Vagina (tissue), 2 donors: ENCODE results near the gene ACVR1.

Experiments
- POLR2A ChIP-seq, 2 donors: fragments of 450-650 bp; IDR thresholded peaks; one replicate each; pipeline ENCODE4 v1.6.1; 2017; ENCODE audit warnings: antibody characterized with exemption in 2 of 2, mild to moderate bottlenecking in 2 of 2, moderate library complexity in 2 of 2
- POLR2AphosphoS5 ChIP-seq, 2 donors: sonication (generic); formaldehyde crosslinking; IDR thresholded peaks; one replicate each; pipeline ENCODE4 v1.9.0; 2017; ENCODE audit warnings: antibody characterized with exemption in 2 of 2, mild to moderate bottlenecking in 2 of 2, low read depth in 1 of 2; ENCODE audit not compliant: insufficient read depth in 1 of 2
- TF ChIP-seq, protein P1 (sequence below), 3 experiments: fragments of 450-650 bp in 2 of 3; fragments of 200-600 bp in 1 of 3; sonication (generic) in 1 of 3; IDR thresholded peaks; one replicate each; pipeline ENCODE4 v1.5.1; 2017 to 2019; ENCODE audit warnings: antibody characterized with exemption in 3 of 3, mild to moderate bottlenecking in 2 of 3, moderate library complexity in 2 of 3

DNA sequence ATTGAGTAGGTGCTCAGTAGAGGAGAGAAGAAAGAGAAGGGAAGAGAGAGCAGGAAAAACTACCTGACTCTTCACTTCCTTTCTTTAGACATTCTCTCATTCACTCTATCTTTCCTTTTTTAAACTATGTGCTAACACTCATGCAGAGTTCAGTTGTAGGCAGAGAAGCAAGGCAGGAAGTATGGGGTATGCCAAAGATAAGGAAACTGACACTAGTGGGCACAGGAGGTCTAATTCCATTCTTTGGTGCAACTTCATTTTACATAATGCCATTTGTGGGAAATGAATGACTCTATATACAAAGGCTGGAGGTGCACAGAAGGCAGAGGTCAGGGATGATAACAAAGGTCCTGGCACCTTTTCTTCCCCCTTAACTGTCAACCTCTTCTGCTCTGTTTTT lies 35.1 kb upstream of the ACVR1 start:
- TF ChIP-seq POLR2AphosphoS5 (IDR thresholded peaks at IDR 0.05; ENCODE audit: insufficient read depth in 1 of 2, low read depth in 1 of 2) (no peak), POLR2A (IDR thresholded peaks at IDR 0.05) (no peak)
- TF ChIP-seq, protein P1, sequence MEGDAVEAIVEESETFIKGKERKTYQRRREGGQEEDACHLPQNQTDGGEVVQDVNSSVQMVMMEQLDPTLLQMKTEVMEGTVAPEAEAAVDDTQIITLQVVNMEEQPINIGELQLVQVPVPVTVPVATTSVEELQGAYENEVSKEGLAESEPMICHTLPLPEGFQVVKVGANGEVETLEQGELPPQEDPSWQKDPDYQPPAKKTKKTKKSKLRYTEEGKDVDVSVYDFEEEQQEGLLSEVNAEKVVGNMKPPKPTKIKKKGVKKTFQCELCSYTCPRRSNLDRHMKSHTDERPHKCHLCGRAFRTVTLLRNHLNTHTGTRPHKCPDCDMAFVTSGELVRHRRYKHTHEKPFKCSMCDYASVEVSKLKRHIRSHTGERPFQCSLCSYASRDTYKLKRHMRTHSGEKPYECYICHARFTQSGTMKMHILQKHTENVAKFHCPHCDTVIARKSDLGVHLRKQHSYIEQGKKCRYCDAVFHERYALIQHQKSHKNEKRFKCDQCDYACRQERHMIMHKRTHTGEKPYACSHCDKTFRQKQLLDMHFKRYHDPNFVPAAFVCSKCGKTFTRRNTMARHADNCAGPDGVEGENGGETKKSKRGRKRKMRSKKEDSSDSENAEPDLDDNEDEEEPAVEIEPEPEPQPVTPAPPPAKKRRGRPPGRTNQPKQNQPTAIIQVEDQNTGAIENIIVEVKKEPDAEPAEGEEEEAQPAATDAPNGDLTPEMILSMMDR (IDR thresholded peaks at IDR 0.05): no peak
